ENCODE results near the gene TMEM234. TPM values are rescaled to one million over a fixed set of nuclear protein-coding genes. Genes with fewer than 3 reads are reported as not detected.

Gene TMEM234
- total and polyA plus RNA-seq, 10 of the 15 experiments (the other 5 are each of a cell fraction or from before 2014, with no cell fraction given), result 2.9 to 10.9 (median 6.4) TPM

DNA sequence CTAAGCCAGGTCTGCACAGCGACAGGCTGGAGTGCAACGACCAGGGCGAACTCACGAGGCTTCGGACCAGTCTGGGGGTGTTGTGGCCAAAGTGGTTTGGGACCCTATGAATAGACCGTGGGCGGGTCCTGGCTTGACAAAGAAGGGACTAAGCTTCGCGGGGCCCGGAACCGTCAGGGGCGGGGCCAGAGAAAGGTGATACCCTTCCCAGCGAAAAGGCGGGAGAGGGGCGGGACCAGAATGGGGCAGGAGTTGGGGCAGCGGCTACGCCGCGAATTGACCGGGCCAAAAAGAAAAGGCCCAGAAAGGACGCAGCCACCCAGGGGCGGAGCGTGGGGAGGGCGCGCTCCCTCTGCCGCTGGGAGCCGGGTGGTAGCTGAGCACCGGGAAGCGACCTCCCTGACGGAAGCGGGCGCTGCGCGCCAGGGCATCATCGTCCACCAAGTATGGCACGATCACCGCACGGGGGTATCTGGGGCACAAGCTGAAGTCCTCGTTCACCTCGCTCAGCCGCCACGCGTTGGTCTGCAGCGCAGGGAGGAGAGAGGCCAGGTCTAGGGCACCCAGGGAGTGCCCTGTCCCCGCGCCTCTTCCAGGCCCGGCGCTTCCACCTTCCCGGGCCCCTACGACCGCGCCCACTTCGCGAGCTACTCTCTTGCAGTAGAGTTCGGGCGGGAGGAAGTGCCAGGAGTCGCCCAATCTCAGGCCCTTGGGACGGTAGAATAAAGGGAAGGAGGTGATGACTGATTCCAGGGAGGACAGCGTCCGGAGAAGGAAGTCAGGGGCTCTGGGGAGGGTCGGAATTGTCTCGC, 18.2 kb upstream of the TMEM234 start:
- Histone ChIP-seq H3K9ac (ENCODE audit: control insufficient read depth, insufficient read depth, low read length) (peak overlapping the region; percentile 58), H3K27ac (ENCODE audit: control insufficient read depth, insufficient read depth) (peak overlapping the region; percentile 13; the same call in 1 of the 2 replicates), H3K4me3 (peak overlapping the region; percentile 72), H3K4me2 (ENCODE audit: control insufficient read depth, insufficient read depth) (peak overlapping the region; percentile 84), H3K36me3 (ENCODE audit: control insufficient read depth in 2 of 2, insufficient read depth in 2 of 2, low read length in 1 of 2) (no peaks in the 10 kb centered on the region), H3K79me2 (ENCODE audit: control insufficient read depth, insufficient read depth, low read length) (no peaks in the 10 kb centered on the region), H3K4me1 (ENCODE audit: control insufficient read depth, insufficient read depth, low read length) (peaks cover 21% of the 10 kb centered on the region), H3K27me3 (replicated peaks in 1 of 2; ENCODE audit: control insufficient read depth in 2 of 2, insufficient read depth in 2 of 2, low read length in 1 of 2) (no peaks in the 10 kb centered on the region), H4K20me1 (ENCODE audit: control insufficient read depth, insufficient read depth) (no peaks in the 10 kb centered on the region), H2AFZ (ENCODE audit: control insufficient read depth, low read depth, low read length) (peak overlapping the region; percentile 89), H3K9me3 (replicated peaks; ENCODE audit: control insufficient read depth, insufficient read depth, low read length) (no peaks in the 10 kb centered on the region)
- ATAC-seq, result peak; percentile 81
- in situ Hi-C loops (cut with MboI) (no loop called here), intact Hi-C loops (cut with micrococcal nuclease; ENCODE audit: unreplicated experiment) (no loop called here)
- RAD21 ChIA-PET (ENCODE audit: unreplicated experiment), result interaction anchor here (0.7 to 3.8 kb wide), 18 partner anchors 10 to 167 kb away, joined by 3 to 34 read pairs (median 4); partner anchors contain the start of genes HDAC1, IQCC, KPNA6 and LCK
- DNase-seq (ENCODE audit: low read depth, low spot score), result no peak
- SMC1A ChIA-PET (ENCODE audit: uncharacterized antibody, unreplicated experiment), result interaction anchor here (1.0 to 5.2 kb wide), 18 partner anchors 9 to 167 kb away, joined by 3 to 37 read pairs (median 6); partner anchors contain the start of genes BSDC1, HDAC1, IQCC and LCK
- CTCF ChIA-PET, result interaction anchor here (0.5 to 6.0 kb wide), 22 partner anchors 9 to 533 kb away, joined by 3 to 50 read pairs (median 3); partner anchors contain the start of genes EIF3I, FAM167B, KPNA6 and LCK
- WGBS (ENCODE audit: insufficient coverage, insufficient replicate concordance, low lambda C conversion rate, missing lambda C conversion rate), result 7% methylated on average over 54 of the region's 62 CpGs
- FAIRE-seq, result no peak
- POLR2A ChIA-PET, result interaction anchor here (0.6 to 2.0 kb wide), 13 partner anchors 10 to 438 kb away, joined by 3 to 6 read pairs (median 3); partner anchors contain the start of genes BSDC1 and LCK
- BruUV-seq (replicated peaks), result no TSS peak
- TF ChIP-seq CHD4 (IDR thresholded peaks at IDR 0.05) (no peak), ESRRA (IDR thresholded peaks at IDR 0.05; ENCODE audit: low read length) (no peak), YBX1 (IDR thresholded peaks at IDR 0.05) (no peak), IKZF1 (conservative IDR thresholded peaks at IDR 0.05) (peak; percentile 73), JUND (IDR thresholded peaks at IDR 0.05; ENCODE audit: low read depth, low read length) (no peak), PAX8 (IDR thresholded peaks at IDR 0.05) (no peak), ZNF384 (IDR thresholded peaks at IDR 0.05; ENCODE audit: borderline replicate concordance, low read depth, low read length) (no peak), NR2F1 (conservative IDR thresholded peaks at IDR 0.05) (0 out of 2 replicates have a peak, but pooled peaks have one; percentile 51), BMI1 (IDR thresholded peaks at IDR 0.05; ENCODE audit: borderline replicate concordance) (no peak), ASH2L (IDR thresholded peaks at IDR 0.05; ENCODE audit: borderline replicate concordance, low read depth) (no peak), RELA (IDR thresholded peaks at IDR 0.05; ENCODE audit: borderline replicate concordance, partially characterized antibody) (no peak), MYC (IDR thresholded peaks at IDR 0.05; ENCODE audit: insufficient read depth, insufficient read length, insufficient replicate concordance, low read length, severe bottlenecking) (peak; percentile 40), POLR2AphosphoS2 (IDR thresholded peaks at IDR 0.05; ENCODE audit: low read depth, low read length) (no peak), SIN3A (IDR thresholded peaks at IDR 0.05; ENCODE audit: low read depth, low read length) (0 out of 2 replicates have a peak, but pooled peaks have one; percentile 58), SIX5 (IDR thresholded peaks at IDR 0.05; ENCODE audit: low read depth, low read length, severe bottlenecking) (no peak), TCF12 (IDR thresholded peaks at IDR 0.05; ENCODE audit: low read depth, low read length) (no peak)
- TF ChIP-seq, protein P1, sequence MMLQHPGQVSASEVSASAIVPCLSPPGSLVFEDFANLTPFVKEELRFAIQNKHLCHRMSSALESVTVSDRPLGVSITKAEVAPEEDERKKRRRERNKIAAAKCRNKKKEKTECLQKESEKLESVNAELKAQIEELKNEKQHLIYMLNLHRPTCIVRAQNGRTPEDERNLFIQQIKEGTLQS (IDR thresholded peaks at IDR 0.05; ENCODE audit: borderline replicate concordance, extremely low read depth, low read depth, low read length), result no peak
- TF ChIP-seq, protein P2, sequence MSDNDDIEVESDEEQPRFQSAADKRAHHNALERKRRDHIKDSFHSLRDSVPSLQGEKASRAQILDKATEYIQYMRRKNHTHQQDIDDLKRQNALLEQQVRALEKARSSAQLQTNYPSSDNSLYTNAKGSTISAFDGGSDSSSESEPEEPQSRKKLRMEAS (IDR thresholded peaks at IDR 0.05; ENCODE audit: low read depth, low read length), result no peak
- TF ChIP-seq, protein P3, sequence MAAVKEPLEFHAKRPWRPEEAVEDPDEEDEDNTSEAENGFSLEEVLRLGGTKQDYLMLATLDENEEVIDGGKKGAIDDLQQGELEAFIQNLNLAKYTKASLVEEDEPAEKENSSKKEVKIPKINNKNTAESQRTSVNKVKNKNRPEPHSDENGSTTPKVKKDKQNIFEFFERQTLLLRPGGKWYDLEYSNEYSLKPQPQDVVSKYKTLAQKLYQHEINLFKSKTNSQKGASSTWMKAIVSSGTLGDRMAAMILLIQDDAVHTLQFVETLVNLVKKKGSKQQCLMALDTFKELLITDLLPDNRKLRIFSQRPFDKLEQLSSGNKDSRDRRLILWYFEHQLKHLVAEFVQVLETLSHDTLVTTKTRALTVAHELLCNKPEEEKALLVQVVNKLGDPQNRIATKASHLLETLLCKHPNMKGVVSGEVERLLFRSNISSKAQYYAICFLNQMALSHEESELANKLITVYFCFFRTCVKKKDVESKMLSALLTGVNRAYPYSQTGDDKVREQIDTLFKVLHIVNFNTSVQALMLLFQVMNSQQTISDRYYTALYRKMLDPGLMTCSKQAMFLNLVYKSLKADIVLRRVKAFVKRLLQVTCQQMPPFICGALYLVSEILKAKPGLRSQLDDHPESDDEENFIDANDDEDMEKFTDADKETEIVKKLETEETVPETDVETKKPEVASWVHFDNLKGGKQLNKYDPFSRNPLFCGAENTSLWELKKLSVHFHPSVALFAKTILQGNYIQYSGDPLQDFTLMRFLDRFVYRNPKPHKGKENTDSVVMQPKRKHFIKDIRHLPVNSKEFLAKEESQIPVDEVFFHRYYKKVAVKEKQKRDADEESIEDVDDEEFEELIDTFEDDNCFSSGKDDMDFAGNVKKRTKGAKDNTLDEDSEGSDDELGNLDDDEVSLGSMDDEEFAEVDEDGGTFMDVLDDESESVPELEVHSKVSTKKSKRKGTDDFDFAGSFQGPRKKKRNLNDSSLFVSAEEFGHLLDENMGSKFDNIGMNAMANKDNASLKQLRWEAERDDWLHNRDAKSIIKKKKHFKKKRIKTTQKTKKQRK (IDR thresholded peaks at IDR 0.05; ENCODE audit: low read depth, low read length), result no peak

All from GM12878 (cell line).